COLO668 (cell line): ENCODE data around the gene NEFH.
"Not testable (repeated sequence)": the region's sequence is repeated elsewhere in the genome, so short reads cannot be mapped to it uniquely, and the experiment has no call there.

ENCODE experiments used
- DNase-seq: peaks from one replicate; lab custom pipeline; 2025; ENCODE audit not compliant: unreplicated experiment; lab: John Stamatoyannopoulos, UW

The NEFH gene

GRCh38 chr22:29463629-29464028 lies 16.4 kb upstream of the NEFH start:
- DNase-seq: no peak

- DNase-seq: no peak
Observed at GRCh38 chr22:29464581-29464980, 15.4 kb upstream of the NEFH start.

- DNase-seq: no peak
Observed at GRCh38 chr22:29469755-29470154, 10.3 kb upstream of the NEFH start.

GRCh38 chr22:29470159-29470855 lies 9.7 kb upstream of the NEFH start:
- DNase-seq: peak; percentile 79

- DNase-seq: no peak
Observed at GRCh38 chr22:29473001-29473400, 7.0 kb upstream of the NEFH start.

- no peak for DNase-seq
Observed at GRCh38 chr22:29475550-29475949, 4.5 kb upstream of the NEFH start.

- no peak for DNase-seq
Observed at GRCh38 chr22:29476116-29476515, 3.9 kb upstream of the NEFH start.

- no peak for DNase-seq
Observed at GRCh38 chr22:29477723-29478318, 2.2 kb upstream of the NEFH start.

- no peak for DNase-seq
Observed at GRCh38 chr22:29478326-29479276, 1.4 kb upstream of the NEFH start.

GRCh38 chr22:29480262-29480511 lies 169 bp downstream of the NEFH start:
- DNase-seq: no peak

GRCh38 chr22:29480512-29481264 lies 670 bp downstream of the NEFH start:
- DNase-seq: no peak

- no peak for DNase-seq
Observed at GRCh38 chr22:29481265-29482000, 1.4 kb downstream of the NEFH start.

GRCh38 chr22:29482253-29482652 lies 2.2 kb downstream of the NEFH start:
- no peak for DNase-seq

- no peak for DNase-seq
Observed at GRCh38 chr22:29482726-29483125, 2.7 kb downstream of the NEFH start.

- DNase-seq: no peak
Observed at GRCh38 chr22:29483254-29483653, 3.2 kb downstream of the NEFH start.

GRCh38 chr22:29484642-29485041 lies 4.6 kb downstream of the NEFH start:
- DNase-seq: no peak

GRCh38 chr22:29485448-29485847 lies 5.4 kb downstream of the NEFH start:
- no peak for DNase-seq

GRCh38 chr22:29487426-29487986 lies 7.5 kb downstream of the NEFH start:
- DNase-seq: no peak

- DNase-seq: not testable (repeated sequence)
Observed at GRCh38 chr22:29489127-29489780, 9.2 kb downstream of the NEFH start.

- no peak for DNase-seq
Observed at GRCh38 chr22:29491012-29491411, 11.0 kb downstream of the NEFH start.
